Measurements from ENCODE around the gene ABRACL.

DNA sequence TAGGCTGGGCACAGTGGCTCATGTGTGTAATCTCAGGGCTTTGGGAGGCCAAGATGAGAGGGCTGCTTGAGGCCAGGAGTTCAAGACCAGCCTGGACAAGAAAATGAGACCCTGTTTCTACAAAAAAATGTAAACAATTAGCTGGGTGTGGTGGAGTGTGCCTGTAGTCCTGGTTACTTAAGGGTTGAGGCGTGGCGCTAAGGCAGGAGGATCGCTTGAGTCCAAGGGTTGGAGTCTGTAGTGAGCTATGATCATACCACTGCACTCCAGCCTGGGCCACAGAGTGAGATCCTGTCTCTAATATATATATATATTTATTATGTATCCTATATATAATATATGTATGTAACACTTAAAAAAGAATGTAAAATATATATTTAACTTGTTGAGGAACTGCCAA, 7.9 kb upstream of the ABRACL start:
- TF ChIP-seq, protein P1, sequence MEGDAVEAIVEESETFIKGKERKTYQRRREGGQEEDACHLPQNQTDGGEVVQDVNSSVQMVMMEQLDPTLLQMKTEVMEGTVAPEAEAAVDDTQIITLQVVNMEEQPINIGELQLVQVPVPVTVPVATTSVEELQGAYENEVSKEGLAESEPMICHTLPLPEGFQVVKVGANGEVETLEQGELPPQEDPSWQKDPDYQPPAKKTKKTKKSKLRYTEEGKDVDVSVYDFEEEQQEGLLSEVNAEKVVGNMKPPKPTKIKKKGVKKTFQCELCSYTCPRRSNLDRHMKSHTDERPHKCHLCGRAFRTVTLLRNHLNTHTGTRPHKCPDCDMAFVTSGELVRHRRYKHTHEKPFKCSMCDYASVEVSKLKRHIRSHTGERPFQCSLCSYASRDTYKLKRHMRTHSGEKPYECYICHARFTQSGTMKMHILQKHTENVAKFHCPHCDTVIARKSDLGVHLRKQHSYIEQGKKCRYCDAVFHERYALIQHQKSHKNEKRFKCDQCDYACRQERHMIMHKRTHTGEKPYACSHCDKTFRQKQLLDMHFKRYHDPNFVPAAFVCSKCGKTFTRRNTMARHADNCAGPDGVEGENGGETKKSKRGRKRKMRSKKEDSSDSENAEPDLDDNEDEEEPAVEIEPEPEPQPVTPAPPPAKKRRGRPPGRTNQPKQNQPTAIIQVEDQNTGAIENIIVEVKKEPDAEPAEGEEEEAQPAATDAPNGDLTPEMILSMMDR (conservative IDR thresholded peaks at IDR 0.05; ENCODE audit: low read length) = no peak
- no peak for TF ChIP-seq EZH2phosphoT487 (IDR thresholded peaks at IDR 0.05; ENCODE audit: borderline replicate concordance)

All from Loucy (cell line).